Activated CD4-positive, alpha-beta T cell treated with anti-CD3 and anti-CD28 coated beads for 36 hours (primary cell): Measurements from ENCODE around the gene GLB1L3. TPM values are rescaled to one million over a fixed set of nuclear protein-coding genes. Genes with fewer than 3 reads are reported as not detected.
A peak's percentile ranks its signal among the peaks of the same experiment; 100 is the strongest.

Experiments
- ATAC-seq: fragments of 200-7000 bp; cut with Tn5 transposase; one replicate; pipeline ENCODE4 v1.10.0; 2021; ENCODE audit warnings: mild to moderate bottlenecking, moderate library complexity
- CTCF ChIA-PET: fragments of 350-600 bp; sonication (Branson Sonifier 250); formaldehyde crosslinking; loops from one replicate; lab custom pipeline; 2021; ENCODE audit warnings: antibody characterized with exemption; lab: Charles Lee
- POLR2A ChIA-PET: fragments of 350-600 bp; sonication (Branson Sonifier 250); formaldehyde crosslinking; loops from one replicate; lab custom pipeline; 2021; ENCODE audit warnings: antibody characterized with exemption, inconsistent platforms; lab: Charles Lee
- DNase-seq: peaks from one replicate; pipeline ENCODE4 v3.0.0-alpha.2; 2020
- H3K27ac Mint-ChIP-seq: one replicate; pipeline ENCODE4 v1.8.0; 2021; ENCODE audit warnings: mixed read lengths
- H3K27me3 Mint-ChIP-seq: one replicate; pipeline ENCODE4 v1.8.0; 2021; ENCODE audit warnings: mixed read lengths
- H3K36me3 Mint-ChIP-seq: one replicate; pipeline ENCODE4 v1.8.0; 2021; ENCODE audit warnings: low read depth, mixed read lengths
- H3K4me1 Mint-ChIP-seq: one replicate; pipeline ENCODE4 v1.8.0; 2021; ENCODE audit warnings: mixed read lengths
- H3K4me3 Mint-ChIP-seq: one replicate; pipeline ENCODE4 v1.8.0; 2021; ENCODE audit warnings: mild to moderate bottlenecking, moderate library complexity, mixed read lengths
- H3K9me3 Mint-ChIP-seq: one replicate; pipeline ENCODE4 v1.8.0; 2021; ENCODE audit warnings: low read depth, mixed read lengths
- intact Hi-C, 2 experiments: fragments of 100-400 bp; cut with DNase I in 1 of 2; cut with micrococcal nuclease in 1 of 2; formaldehyde crosslinking; loops; one replicate each; pipeline versions ENCODE4 v1.14.2 to v1.15.1; 2022 to 2024; cut with DNase I, micrococcal nuclease
- total RNA-seq, 2 experiments: library from RNA; stranded (reverse); gene quantifications; one replicate each; pipeline ENCODE4 v1.2.3, GENCODE V29; 2021

Gene GLB1L3
- total RNA-seq, 2 experiments from 2014 or later = 11.7 to 12.2 TPM

- CTCF ChIA-PET = interaction anchor here (1.1 to 2.0 kb wide), 4 partner anchors 9 to 72 kb away, joined by 3 to 7 read pairs (median 5); partner anchors contain the start of gene GLB1L3
Observed at GRCh38 chr11:134264966-134265764, 11.0 kb upstream of the GLB1L3 start.

GRCh38 chr11:134266440-134266839 is 9.7 kb upstream of the GLB1L3 start:
- ChIA-PET POLR2A (interaction anchor here (0.6 kb wide), 1 partner anchor 69 kb away, joined by 3 read pairs; no protein-coding TSS in a partner anchor), CTCF (interaction anchor here (0.6 to 2.0 kb wide), 6 partner anchors 10 to 126 kb away, joined by 3 to 8 read pairs (median 4); partner anchors contain the start of genes GLB1L3, NCAPD3 and VPS26B)
- DNase-seq (no peak), ATAC-seq (no peak)
- H3K27me3 Mint-ChIP-seq = no peaks in the 10 kb centered on the region
- intact Hi-C loops = no loop called here
- H3K36me3 Mint-ChIP-seq = peaks cover 8% of the 10 kb centered on the region
- peaks cover 11% of the 10 kb centered on the region for H3K4me1 Mint-ChIP-seq
- H3K27ac Mint-ChIP-seq = no peak overlapping the region
- H3K4me3 Mint-ChIP-seq = no peak overlapping the region
- no peaks in the 10 kb centered on the region for H3K9me3 Mint-ChIP-seq

More at GRCh38 chr11:134264966-134265764, 11.0 kb upstream of the GLB1L3 start:
- Mint-ChIP-seq H3K36me3 (peaks cover 9% of the 10 kb centered on the region), H3K4me3 (no peak overlapping the region), H3K27ac (no peak overlapping the region), H3K27me3 (no peaks in the 10 kb centered on the region), H3K9me3 (no peaks in the 10 kb centered on the region), H3K4me1 (peaks cover 2% of the 10 kb centered on the region)
- ATAC-seq (no peak), DNase-seq (no peak)
- intact Hi-C loops = no loop called here
- POLR2A ChIA-PET = interaction anchor here (0.6 to 1.8 kb wide), 2 partner anchors 11 to 68 kb away, joined by 3 to 5 read pairs; partner anchors contain the start of gene GLB1L3

GRCh38 chr11:134266841-134267251 is 9.3 kb upstream of the GLB1L3 start:
- DNase-seq (no peak), ATAC-seq (no peak)
- intact Hi-C loops = no loop called here
- Mint-ChIP-seq H3K27me3 (no peaks in the 10 kb centered on the region), H3K4me1 (peaks cover 11% of the 10 kb centered on the region), H3K4me3 (no peak overlapping the region), H3K27ac (no peak overlapping the region), H3K36me3 (peaks cover 7% of the 10 kb centered on the region), H3K9me3 (no peaks in the 10 kb centered on the region)
- ChIA-PET CTCF (interaction anchor here (0.6 to 2.0 kb wide), 6 partner anchors 9 to 126 kb away, joined by 3 to 8 read pairs (median 4); partner anchors contain the start of genes GLB1L3, NCAPD3 and VPS26B), POLR2A (interaction anchor here (0.6 kb wide), 1 partner anchor 69 kb away, joined by 3 read pairs; no protein-coding TSS in a partner anchor)

GRCh38 chr11:134267461-134267860 is 8.7 kb upstream of the GLB1L3 start:
- ATAC-seq (no peak), DNase-seq (no peak)
- H3K27ac Mint-ChIP-seq = no peak overlapping the region
- no peak overlapping the region for H3K4me3 Mint-ChIP-seq
- peaks cover 13% of the 10 kb centered on the region for H3K4me1 Mint-ChIP-seq
- intact Hi-C loops = no loop called here
- H3K36me3 Mint-ChIP-seq = peaks cover 2% of the 10 kb centered on the region
- POLR2A ChIA-PET = no interaction called here
- H3K9me3 Mint-ChIP-seq = no peaks in the 10 kb centered on the region
- no peaks in the 10 kb centered on the region for H3K27me3 Mint-ChIP-seq
- CTCF ChIA-PET = interaction anchor here (1.6 to 2.0 kb wide), 2 partner anchors 9 to 11 kb away, joined by 7 to 8 read pairs; partner anchors contain the start of gene GLB1L3

GRCh38 chr11:134267966-134268365 is 8.2 kb upstream of the GLB1L3 start:
- H3K4me1 Mint-ChIP-seq = peaks cover 19% of the 10 kb centered on the region
- DNase-seq (no peak), ATAC-seq (no peak)
- H3K36me3 Mint-ChIP-seq = peaks cover 2% of the 10 kb centered on the region
- intact Hi-C loops = no loop called here
- H3K9me3 Mint-ChIP-seq = no peaks in the 10 kb centered on the region
- ChIA-PET POLR2A (no interaction called here), CTCF (interaction anchor here (0.9 kb wide), 1 partner anchor 10 kb away, joined by 5 read pairs; no protein-coding TSS in a partner anchor)
- no peak overlapping the region for H3K4me3 Mint-ChIP-seq
- no peak overlapping the region for H3K27ac Mint-ChIP-seq
- H3K27me3 Mint-ChIP-seq = no peaks in the 10 kb centered on the region

- Mint-ChIP-seq H3K4me1 (peaks cover 41% of the 10 kb centered on the region), H3K27ac (peak overlapping the region; percentile 20), H3K4me3 (no peak overlapping the region), H3K9me3 (no peaks in the 10 kb centered on the region), H3K27me3 (no peaks in the 10 kb centered on the region), H3K36me3 (no peaks in the 10 kb centered on the region)
- ChIA-PET POLR2A (no interaction called here), CTCF (interaction anchor here (0.6 to 1.8 kb wide), 6 partner anchors 8 to 354 kb away, joined by 3 to 7 read pairs (median 3); partner anchors contain the start of gene ACAD8)
- intact Hi-C loops = no loop called here
- ATAC-seq = peak; percentile 38
- peak; percentile 36 for DNase-seq
Observed at GRCh38 chr11:134270250-134270714, 5.9 kb upstream of the GLB1L3 start.

GRCh38 chr11:134271978-134272377 is 4.2 kb upstream of the GLB1L3 start:
- CTCF ChIA-PET = interaction anchor here (2.7 to 4.7 kb wide), 2 partner anchors 10 to 17 kb away, joined by 13 to 33 read pairs; partner anchors contain the start of genes ACAD8 and THYN1
- peaks cover 43% of the 10 kb centered on the region for H3K4me1 Mint-ChIP-seq

GRCh38 chr11:134272381-134273316 is 3.5 kb upstream of the GLB1L3 start:
- POLR2A ChIA-PET = no interaction called here
- intact Hi-C loops = no loop called here

More at GRCh38 chr11:134271978-134272377, 4.2 kb upstream of the GLB1L3 start:
- no peak for DNase-seq
- no peaks in the 10 kb centered on the region for H3K27me3 Mint-ChIP-seq
- no peak overlapping the region for H3K27ac Mint-ChIP-seq
- intact Hi-C loops = no loop called here
- POLR2A ChIA-PET = no interaction called here
- no peaks in the 10 kb centered on the region for H3K9me3 Mint-ChIP-seq
- no peak for ATAC-seq
- no peak overlapping the region for H3K4me3 Mint-ChIP-seq
- no peaks in the 10 kb centered on the region for H3K36me3 Mint-ChIP-seq

GRCh38 chr11:134273317-134273712 is 2.9 kb upstream of the GLB1L3 start:
- Mint-ChIP-seq H3K36me3 (peaks cover 8% of the 10 kb centered on the region), H3K4me3 (no peak overlapping the region), H3K4me1 (peaks cover 45% of the 10 kb centered on the region), H3K27me3 (peaks cover 3% of the 10 kb centered on the region), H3K27ac (no peak overlapping the region), H3K9me3 (no peaks in the 10 kb centered on the region)
- POLR2A ChIA-PET = interaction anchor here (0.6 kb wide), 4 partner anchors 14 to 329 kb away, joined by 3 to 7 read pairs (median 4); no protein-coding TSS in a partner anchor
- CTCF ChIA-PET = interaction anchor here (0.6 to 4.7 kb wide), 10 partner anchors 8 to 238 kb away, joined by 3 to 33 read pairs (median 5); partner anchors contain the start of genes ACAD8, THYN1 and VPS26B
- DNase-seq (no peak), ATAC-seq (no peak)
- intact Hi-C loops = no loop called here

More at GRCh38 chr11:134272381-134273316, 3.5 kb upstream of the GLB1L3 start:
- Mint-ChIP-seq H3K9me3 (no peaks in the 10 kb centered on the region), H3K27me3 (peaks cover 3% of the 10 kb centered on the region), H3K4me3 (no peak overlapping the region), H3K36me3 (peaks cover 4% of the 10 kb centered on the region), H3K27ac (no peak overlapping the region), H3K4me1 (peaks cover 45% of the 10 kb centered on the region)
- ATAC-seq (no peak), DNase-seq (no peak)
- CTCF ChIA-PET = interaction anchor here (0.7 to 4.7 kb wide), 7 partner anchors 7 to 237 kb away, joined by 3 to 33 read pairs (median 5); partner anchors contain the start of genes ACAD8, THYN1 and VPS26B

GRCh38 chr11:134275188-134275533 is 1.0 kb upstream of the GLB1L3 start:
- Mint-ChIP-seq H3K4me1 (peaks cover 46% of the 10 kb centered on the region), H3K27ac (peak overlapping the region; percentile 96), H3K9me3 (no peaks in the 10 kb centered on the region), H3K36me3 (peaks cover 15% of the 10 kb centered on the region), H3K27me3 (peaks cover 3% of the 10 kb centered on the region), H3K4me3 (peak overlapping the region; percentile 96)
- ATAC-seq (no peak), DNase-seq (no peak)
- intact Hi-C loops = loop anchor here (1.0 to 5.0 kb wide), 3 partner anchors 22 to 328 kb away; partner anchors contain the start of genes ACAD8 (in 2 of the 2), THYN1 (in 2 of the 2) and GLB1L2 (in 1 of the 2)
- POLR2A ChIA-PET = interaction anchor here (0.7 to 1.2 kb wide), 2 partner anchors 22 to 24 kb away, joined by 3 read pairs; partner anchors contain the start of genes ACAD8 and THYN1
- CTCF ChIA-PET = interaction anchor here (0.9 to 4.7 kb wide), 11 partner anchors 9 to 91 kb away, joined by 3 to 33 read pairs (median 5); partner anchors contain the start of genes ACAD8, NCAPD3, THYN1 and VPS26B
